ENCODE results near the gene RAD51B.

The RAD51B gene

DNA sequence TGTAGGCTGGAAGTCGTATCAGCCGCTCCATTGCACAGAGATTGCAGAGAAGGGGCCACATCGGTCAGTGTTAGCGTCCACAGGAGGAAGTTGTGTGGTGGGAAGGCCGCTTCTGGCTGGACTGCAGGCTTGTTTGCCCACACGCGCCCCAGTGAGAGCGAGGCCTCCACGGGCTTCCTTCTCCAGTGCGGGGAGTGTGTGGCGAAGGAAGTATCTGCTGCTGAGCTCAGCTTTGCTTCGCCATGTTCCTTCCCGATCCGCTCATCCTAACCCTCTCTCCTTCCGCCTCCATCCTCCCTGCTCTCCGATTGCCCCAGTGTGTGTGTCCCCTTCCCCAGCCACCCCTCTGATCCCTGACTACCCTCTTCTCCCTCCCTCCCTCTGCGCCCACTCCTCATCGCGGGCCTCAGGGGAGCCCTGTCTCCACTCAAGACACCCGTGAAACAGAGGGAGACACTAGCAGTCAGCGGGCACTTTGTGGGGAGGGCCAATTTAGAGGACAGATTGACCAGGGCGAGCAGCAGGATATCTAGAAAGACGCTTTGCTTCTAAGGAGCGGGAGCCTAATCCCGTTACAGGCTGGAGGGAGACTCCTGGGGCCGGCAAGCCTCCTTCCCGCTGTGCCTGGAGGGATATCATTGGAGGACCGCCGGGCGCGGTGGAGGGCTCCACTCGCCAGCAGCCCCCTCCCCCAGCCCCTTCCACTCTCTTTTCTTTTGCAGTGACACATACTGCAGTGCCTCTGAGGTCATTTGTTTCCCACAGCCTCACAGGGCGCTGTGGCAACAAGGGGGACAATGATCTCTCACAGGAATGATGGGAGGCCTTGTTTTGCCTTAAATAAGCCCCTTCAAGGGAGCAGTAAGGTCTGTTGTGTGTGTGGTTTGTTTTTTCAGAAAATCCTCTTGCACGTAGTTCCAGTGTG, 544.5 kb downstream of the RAD51B start:
- no peaks in the 10 kb centered on the region for H3K27me3 ChIP-seq
- H3K4me2 ChIP-seq = peak overlapping the region; percentile 46
- no peak overlapping the region; the same call in 1 of the 2 replicates for H3K9ac ChIP-seq
- H3K4me1 ChIP-seq = peaks cover 89% of the 10 kb centered on the region
- no peaks in the 10 kb centered on the region for H4K20me1 ChIP-seq
- H3K27ac ChIP-seq = peak overlapping the region; percentile 80
- H3K36me3 ChIP-seq = no peaks in the 10 kb centered on the region
- H3K4me3 ChIP-seq = no peak overlapping the region
- H3K9me3 ChIP-seq = peaks cover 11% of the 10 kb centered on the region
- no peak for TF ChIP-seq Cebpa-rat (IDR thresholded peaks at IDR 0.05)

DNA sequence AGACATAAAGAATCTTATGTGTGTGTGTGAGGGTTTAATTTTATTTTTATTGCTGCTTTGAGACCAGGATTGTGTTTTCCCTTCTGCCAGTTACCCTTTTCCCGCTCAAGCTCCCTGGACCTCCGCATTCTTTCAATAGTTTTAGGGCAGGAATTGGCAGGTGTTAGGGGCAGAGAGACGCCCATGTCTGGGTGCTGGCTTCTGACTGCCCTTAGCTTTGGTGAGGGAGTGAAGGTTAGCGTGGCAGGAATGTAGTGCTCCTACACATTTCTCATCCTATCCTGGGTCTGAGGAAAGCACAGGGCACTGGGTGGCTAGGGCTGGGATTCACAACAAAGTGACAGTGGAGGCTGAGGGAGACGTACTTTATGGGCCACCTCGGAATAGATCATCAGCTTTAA, 545.2 kb downstream of the RAD51B start:
- Histone ChIP-seq H3K4me2 (peak overlapping the region; percentile 46), H3K9ac (peak overlapping the region; percentile 26; the same call in 1 of the 2 replicates), H3K27me3 (no peaks in the 10 kb centered on the region), H3K9me3 (peaks cover 11% of the 10 kb centered on the region), H3K4me1 (peaks cover 89% of the 10 kb centered on the region), H3K4me3 (no peak overlapping the region), H3K36me3 (no peaks in the 10 kb centered on the region), H3K27ac (peak overlapping the region; percentile 80), H4K20me1 (no peaks in the 10 kb centered on the region)
- TF ChIP-seq Cebpa-rat (IDR thresholded peaks at IDR 0.05) = no peak

DNA sequence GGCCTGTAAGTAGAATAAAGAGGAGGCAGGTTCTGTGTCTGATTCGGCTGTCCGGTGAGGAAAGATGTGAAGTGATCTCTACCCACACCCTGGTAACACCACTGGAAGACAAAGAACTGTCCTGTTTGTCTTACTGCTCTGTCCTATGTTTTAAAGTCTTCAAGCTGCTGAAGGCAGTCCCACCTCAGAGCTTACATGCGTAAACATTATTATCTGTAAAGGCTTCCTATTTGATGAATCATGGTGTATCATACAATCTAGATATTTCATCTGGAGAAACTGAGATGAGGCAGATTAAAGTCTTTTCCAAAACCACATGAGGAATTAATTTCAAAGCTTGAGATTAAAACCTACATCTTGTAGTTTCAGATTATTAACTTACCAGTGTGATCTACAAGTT, 545.6 kb downstream of the RAD51B start:
- Histone ChIP-seq H3K36me3 (no peaks in the 10 kb centered on the region), H3K27ac (peak overlapping the region; percentile 80), H3K4me3 (no peak overlapping the region), H3K4me1 (peaks cover 89% of the 10 kb centered on the region), H4K20me1 (no peaks in the 10 kb centered on the region), H3K27me3 (no peaks in the 10 kb centered on the region), H3K9me3 (peaks cover 11% of the 10 kb centered on the region), H3K9ac (peak overlapping the region; percentile 26; the same call in 1 of the 2 replicates), H3K4me2 (peak overlapping the region; percentile 46)
- no peak for TF ChIP-seq Cebpa-rat (IDR thresholded peaks at IDR 0.05)

DNA sequence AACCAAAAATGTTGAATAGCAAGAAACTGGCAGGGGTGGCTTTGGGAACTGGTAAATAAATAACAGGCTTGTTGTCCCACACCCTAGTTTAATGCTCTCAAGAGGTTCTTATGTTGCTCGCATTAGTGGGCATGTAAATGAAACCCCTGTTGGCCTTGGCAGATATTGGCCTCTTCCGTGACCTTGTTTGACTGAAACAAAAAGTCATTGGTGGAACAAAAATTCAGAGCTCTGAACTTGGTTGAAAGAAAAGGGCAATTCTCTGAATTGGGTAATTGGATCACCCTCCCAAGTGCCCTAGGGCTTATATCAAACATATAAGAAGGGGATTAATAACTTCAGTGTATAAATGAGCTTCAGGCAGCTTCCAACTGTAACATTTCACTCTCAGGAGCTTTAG, 547.1 kb downstream of the RAD51B start:
- Histone ChIP-seq H4K20me1 (no peaks in the 10 kb centered on the region), H3K4me2 (peak overlapping the region; percentile 84), H3K27ac (peak overlapping the region; percentile 80), H3K27me3 (no peaks in the 10 kb centered on the region), H3K4me3 (no peak overlapping the region), H3K9me3 (peaks cover 13% of the 10 kb centered on the region), H3K36me3 (no peaks in the 10 kb centered on the region), H3K4me1 (peaks cover 94% of the 10 kb centered on the region), H3K9ac (peak overlapping the region; percentile 60; the same call in 1 of the 2 replicates)
- no peak for TF ChIP-seq Cebpa-rat (IDR thresholded peaks at IDR 0.05)

DNA sequence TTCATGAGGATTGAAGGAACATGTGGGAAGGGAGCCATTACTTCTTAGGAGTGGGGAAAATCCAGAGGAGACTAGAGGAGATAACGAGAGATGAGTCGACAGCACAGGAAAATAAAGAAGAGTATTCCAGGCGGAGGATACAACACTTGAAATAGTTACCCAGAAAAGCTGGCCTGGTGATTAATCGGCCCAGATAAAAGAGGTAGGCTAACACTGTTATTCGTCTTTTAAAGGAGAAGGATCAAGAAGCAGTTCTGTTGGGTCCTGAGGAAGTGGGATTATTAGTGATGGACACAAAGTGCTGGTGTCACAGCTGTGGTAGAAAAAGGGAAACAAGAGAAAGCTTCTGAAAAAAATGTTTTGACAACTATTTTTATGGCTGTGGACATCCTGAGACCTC, 548.0 kb downstream of the RAD51B start:
- Histone ChIP-seq H4K20me1 (no peaks in the 10 kb centered on the region), H3K9ac (peak overlapping the region; percentile 60), H3K4me2 (peak overlapping the region; percentile 84), H3K27ac (peak overlapping the region; percentile 80), H3K4me1 (peaks cover 91% of the 10 kb centered on the region), H3K36me3 (no peaks in the 10 kb centered on the region), H3K4me3 (no peak overlapping the region; the same call in 1 of the 2 replicates), H3K9me3 (peaks cover 21% of the 10 kb centered on the region), H3K27me3 (no peaks in the 10 kb centered on the region)
- TF ChIP-seq Cebpa-rat (IDR thresholded peaks at IDR 0.05) = no peak

DNA sequence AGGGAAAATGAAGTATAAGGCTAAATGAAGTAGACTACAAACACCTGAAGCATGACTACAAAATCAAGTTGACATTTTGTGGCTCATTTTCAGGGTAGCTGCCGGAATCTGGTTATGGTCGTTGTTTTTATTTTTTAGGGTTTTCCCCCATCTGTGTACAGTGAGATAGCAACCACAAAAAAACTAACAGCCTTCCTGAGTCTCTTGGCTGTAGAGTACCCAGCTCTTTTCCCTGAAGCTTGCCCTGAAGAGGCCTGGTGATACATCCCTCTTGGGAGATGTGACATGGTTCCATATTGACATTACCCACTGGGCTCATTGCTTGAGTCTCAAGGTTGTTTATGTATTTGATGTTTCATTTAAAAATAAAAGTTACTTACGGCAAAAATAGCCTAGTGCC, 549.3 kb downstream of the RAD51B start:
- Histone ChIP-seq H3K9me3 (peaks cover 26% of the 10 kb centered on the region), H3K4me2 (peak overlapping the region; percentile 84), H3K27me3 (no peaks in the 10 kb centered on the region), H4K20me1 (no peaks in the 10 kb centered on the region), H3K4me3 (peak overlapping the region; percentile 13; the same call in 1 of the 2 replicates), H3K9ac (peak overlapping the region; percentile 34; the same call in 1 of the 2 replicates), H3K27ac (peak overlapping the region; percentile 80), H3K4me1 (peaks cover 78% of the 10 kb centered on the region), H3K36me3 (no peaks in the 10 kb centered on the region)
- no peak for TF ChIP-seq Cebpa-rat (IDR thresholded peaks at IDR 0.05)

DNA sequence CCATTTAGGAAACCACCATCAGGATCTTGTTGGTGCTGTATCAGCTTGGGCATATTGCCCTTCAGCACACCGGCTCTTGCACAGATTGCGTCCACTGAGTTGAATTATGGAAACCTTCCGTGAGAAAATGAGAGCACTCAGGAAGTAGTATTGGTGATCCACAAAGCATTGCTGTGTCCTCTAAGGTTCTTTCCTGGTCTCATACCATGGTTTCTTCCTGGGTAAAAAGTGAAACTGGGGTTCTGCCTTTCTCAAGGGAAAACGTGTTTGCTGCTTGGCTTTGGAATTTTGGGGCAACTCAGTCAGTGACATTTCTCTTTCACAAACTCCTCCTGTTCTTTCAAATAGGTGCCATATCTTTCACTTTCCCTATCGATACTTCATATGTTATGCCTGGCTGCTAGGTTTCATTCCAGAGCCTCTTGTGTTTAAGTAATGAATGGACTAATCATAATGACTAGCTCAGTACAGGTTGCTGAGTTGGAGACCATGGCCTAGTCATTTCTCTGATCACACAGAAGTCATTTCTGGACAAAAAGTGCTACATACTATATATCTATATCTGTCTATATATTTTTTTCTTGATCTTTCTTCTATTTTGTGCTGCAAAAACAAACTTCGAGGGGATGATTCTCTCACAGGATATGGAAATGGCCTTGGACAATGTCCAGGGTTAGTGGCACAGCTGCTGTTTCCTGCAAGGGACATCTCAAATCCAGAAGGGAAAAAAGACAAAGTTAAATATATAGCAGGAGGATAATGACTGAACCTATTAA, 549.9 kb downstream of the RAD51B start:
- Histone ChIP-seq H3K9me3 (peaks cover 24% of the 10 kb centered on the region), H3K9ac (peak overlapping the region; percentile 34; the same call in 1 of the 2 replicates)

DNA sequence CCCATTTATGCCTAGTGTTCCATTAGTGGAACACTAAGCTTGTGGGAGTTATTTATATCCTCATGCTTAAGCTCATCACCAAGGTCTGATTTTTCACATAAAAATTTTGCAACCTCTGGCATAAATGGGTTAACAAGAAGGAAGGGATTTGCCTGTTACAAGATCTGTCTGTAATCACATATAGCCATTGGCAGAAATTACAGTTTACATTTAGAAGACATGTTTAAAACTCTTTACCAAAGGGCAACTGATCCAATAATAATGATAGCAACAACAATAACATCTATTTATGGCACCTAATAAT, 550.4 kb downstream of the RAD51B start:
- no peak for TF ChIP-seq Cebpa-rat (IDR thresholded peaks at IDR 0.05)
- Histone ChIP-seq H3K9me3 (peaks cover 24% of the 10 kb centered on the region), H3K36me3 (no peaks in the 10 kb centered on the region), H3K27me3 (no peaks in the 10 kb centered on the region), H3K4me3 (no peak overlapping the region), H3K27ac (peak overlapping the region; percentile 80), H3K4me1 (peaks cover 73% of the 10 kb centered on the region), H4K20me1 (no peaks in the 10 kb centered on the region), H3K4me2 (peak overlapping the region; percentile 84), H3K9ac (peak overlapping the region; percentile 34; the same call in 1 of the 2 replicates)

More for the DNA sequence above, 549.9 kb downstream of the RAD51B start:
- peak overlapping the region; percentile 84 for H3K4me2 ChIP-seq
- no peaks in the 10 kb centered on the region for H3K27me3 ChIP-seq
- H3K4me1 ChIP-seq = peaks cover 73% of the 10 kb centered on the region
- no peaks in the 10 kb centered on the region for H3K36me3 ChIP-seq
- peak overlapping the region; percentile 80 for H3K27ac ChIP-seq
- peak overlapping the region; percentile 13; the same call in 1 of the 2 replicates for H3K4me3 ChIP-seq
- no peaks in the 10 kb centered on the region for H4K20me1 ChIP-seq
- TF ChIP-seq Cebpa-rat (IDR thresholded peaks at IDR 0.05) = no peak

DNA sequence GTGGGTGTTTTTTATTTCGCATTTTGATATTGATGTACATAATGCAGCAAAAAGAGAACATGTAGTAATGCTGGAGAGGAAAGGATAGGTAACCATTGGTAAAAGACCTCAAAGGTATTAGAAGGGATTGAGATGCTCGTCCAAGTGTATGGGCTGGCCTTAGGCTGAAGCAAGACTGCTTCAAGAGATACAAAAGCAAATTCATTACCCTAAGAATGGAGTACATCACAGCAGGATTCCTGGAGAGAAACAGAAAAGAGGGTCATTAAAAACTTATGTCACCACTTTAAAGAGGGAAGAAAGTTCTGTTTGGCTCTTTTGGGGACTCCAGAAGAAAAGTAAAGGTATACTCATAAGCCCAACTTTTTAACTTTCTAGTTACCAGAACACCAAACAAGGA, 552.8 kb downstream of the RAD51B start:
- H3K27me3 ChIP-seq = no peaks in the 10 kb centered on the region
- TF ChIP-seq Cebpa-rat (IDR thresholded peaks at IDR 0.05) = no peak
- no peak overlapping the region for H3K4me3 ChIP-seq
- no peak overlapping the region for H3K27ac ChIP-seq
- H3K9me3 ChIP-seq = peaks cover 24% of the 10 kb centered on the region
- H3K4me1 ChIP-seq = peaks cover 73% of the 10 kb centered on the region
- H3K4me2 ChIP-seq = no peak overlapping the region
- H3K9ac ChIP-seq = no peak overlapping the region
- no peaks in the 10 kb centered on the region for H3K36me3 ChIP-seq
- H4K20me1 ChIP-seq = no peaks in the 10 kb centered on the region
